ENCODE results near the gene RFX2.
"Not testable (repeated sequence)": the region's sequence is repeated elsewhere in the genome, so short reads cannot be mapped to it uniquely, and the experiment has no call there.

RFX2 gene

DNA sequence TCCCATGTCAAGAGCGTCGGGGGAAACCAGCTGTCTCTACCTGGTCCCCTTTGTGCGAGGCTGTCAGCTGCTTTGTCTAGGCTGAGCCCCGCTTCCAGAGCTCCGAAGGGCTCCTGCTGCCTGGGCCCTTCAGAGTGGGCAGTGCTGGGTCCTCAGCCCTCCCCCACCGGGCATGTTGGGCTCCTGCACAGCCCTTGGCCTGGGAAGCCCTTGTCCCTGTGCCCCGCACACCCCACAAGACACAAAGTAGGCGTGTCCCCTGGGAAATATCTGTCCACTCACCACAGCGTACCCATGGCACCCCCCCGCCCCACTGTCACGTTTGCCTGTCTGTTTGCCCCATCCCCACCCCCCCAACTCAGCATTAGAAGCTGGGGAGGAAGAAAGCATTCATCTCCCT is 92.7 kb downstream of the RFX2 start:
- no peak for DNase-seq (ENCODE audit: extremely low read depth in 1 of 2, low read depth in 1 of 2)

DNA sequence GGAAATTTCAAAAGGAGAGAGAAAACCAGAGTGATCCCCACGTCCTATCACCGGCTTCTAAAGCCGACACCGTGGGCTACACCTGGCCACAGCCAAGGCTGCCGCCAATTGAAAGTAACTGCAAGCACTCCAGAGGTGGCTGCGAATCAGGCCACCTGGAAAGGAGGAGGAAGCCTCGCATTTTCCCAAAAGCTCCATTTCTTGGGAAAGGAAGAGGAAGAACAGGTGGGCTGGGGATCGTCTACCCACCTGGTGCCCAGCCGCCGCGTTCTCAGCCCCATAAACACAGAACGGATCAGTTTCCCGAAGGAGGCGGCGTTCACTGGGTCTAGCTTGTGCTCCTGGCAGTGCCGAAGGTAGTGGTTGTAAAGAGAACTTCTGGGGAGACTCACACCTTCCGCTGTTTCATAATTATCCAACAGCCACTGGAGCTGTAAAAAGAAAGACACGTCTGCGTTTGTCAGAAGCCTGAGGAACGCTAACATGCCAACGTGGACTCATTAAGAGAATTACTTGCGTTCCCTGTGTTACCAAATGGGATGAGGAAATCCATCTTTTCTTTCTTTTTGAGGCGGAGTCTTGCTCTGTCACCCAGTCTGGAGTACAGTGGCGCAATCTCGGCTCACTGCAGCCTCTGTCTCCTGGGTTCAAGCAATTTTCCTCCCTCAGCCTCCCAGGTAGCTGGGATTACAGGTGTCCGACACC is 94.3 kb downstream of the RFX2 start:
- no peak for DNase-seq (ENCODE audit: extremely low read depth in 1 of 2, low read depth in 1 of 2)

DNA sequence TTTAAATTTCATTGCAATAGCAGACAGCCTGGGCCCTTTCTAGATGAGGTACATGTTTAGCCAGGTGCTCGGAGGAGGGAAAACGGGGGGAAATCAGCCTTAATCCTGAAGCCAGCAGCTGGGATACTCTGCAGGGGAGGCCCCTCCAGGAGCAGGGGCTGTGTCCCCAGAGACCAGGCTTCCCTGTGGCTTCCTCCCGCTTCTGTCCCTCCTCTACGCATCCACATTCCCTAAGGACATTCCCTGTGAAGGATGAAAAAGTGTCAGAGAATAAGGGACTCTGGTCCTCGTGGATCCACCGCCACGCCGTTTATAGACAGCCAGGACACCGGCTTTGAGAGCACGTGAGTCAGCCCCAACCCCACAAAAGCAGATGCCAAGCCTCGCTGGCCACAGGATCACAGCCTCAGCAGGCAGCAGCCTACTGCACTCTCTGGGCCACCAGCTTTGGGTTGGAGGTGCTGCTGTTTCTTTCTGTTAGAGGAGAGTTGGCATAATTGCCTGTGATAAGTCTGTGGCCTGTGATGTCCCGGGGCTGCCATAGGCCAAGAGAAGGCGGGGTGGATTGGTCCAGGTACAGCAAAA is 95.7 kb downstream of the RFX2 start:
- no peak for DNase-seq (ENCODE audit: extremely low read depth in 1 of 2, low read depth in 1 of 2)

DNA sequence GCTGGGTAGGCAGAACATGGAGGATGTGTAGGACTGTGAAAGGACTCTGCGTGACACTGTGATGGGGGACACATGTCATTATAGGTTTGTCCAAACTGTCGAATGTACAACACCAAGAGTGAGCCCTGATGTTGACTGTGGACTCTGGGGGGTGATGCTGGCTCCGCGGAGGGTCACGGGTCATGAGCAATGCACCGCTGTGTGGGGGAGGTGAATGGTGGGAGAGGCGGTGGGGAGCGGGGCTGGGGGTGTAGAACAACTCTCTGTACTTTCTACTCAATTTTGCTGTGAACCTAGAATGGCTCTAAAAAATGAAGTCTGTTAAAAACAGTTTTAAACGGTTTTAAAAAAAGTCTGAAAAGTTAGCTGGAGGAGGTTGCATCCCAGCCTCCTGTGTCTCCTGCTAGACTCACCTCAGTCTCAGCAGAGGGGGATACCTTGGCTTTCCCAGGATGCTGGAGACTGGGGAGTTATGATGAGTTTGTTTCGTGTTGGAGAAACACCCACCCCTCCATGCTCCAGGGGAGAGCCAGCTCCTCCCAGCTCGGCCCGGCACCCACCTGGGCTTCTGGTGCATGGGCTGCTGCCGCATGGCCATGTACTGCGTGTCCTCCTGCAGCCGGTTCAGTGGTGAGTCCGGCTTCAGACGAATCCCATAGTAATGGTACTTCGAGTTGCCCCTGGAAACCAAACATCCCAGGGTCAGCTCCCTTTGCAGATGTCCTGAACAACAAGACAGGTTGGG is 97.7 kb downstream of the RFX2 start:
- no peak for DNase-seq (ENCODE audit: extremely low read depth in 1 of 2, low read depth in 1 of 2)

DNA sequence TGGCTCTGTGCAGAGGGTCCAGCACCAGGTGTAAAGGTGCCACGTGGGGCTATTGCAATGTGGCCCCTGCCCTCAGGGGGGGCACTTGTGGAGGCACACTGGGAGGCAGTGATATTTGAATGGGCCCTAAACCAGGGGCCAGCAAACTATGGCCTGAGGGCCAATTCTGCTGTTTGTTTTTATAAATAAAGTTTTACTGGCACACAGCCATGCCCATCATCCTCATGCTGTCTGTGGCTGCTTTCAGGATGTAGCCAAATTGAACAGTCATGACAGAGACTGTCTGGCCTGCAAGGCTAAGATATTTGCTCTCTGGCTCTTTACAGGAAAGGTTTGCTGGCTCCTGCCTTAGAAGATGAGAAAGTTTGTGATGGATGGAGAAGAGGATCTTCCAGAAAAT is 98.5 kb downstream of the RFX2 start:
- no peak for DNase-seq (ENCODE audit: extremely low read depth in 1 of 2, low read depth in 1 of 2)

DNA sequence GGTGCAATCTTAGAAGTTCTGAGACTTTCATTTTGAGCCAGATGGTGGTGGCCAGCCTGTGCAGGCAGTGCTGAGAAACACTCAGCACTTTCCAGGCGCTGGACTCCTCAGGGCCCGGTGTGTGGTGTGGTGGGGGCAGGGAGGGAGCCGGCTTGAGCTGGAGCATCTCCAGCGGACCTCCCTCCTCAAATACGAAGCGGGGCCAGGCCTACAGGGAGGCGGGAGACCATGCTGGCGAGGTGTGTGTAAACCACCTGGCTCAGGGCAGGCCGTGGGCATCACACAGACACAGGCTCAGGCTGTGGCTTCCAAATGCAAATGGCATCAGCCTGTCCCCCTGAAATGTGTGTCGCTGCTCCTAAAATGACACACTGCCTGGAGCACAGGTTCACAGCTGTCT is 99.1 kb downstream of the RFX2 start:
- no peak for DNase-seq (ENCODE audit: extremely low read depth in 1 of 2, low read depth in 1 of 2)

DNA sequence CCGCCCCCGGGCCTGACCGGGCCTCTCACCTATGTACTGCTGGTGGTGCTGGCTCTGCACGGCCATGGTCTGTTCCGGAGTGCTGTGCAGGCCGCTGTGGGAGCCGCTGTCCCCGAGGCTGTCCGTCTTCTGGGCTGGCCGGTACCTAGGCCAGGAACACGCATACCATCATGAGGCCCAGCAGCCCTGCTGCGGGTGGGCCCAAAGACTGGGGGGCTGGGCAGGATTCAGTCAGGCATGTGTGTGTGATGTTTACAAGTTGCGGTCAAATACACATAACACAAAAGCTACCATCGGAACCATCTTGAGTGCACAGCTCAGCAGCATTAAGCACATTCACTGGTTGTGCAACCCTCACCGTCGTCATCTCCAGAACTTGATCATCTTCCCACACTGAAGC is 100.2 kb downstream of the RFX2 start:
- no peak for DNase-seq (ENCODE audit: extremely low read depth in 1 of 2, low read depth in 1 of 2)

DNA sequence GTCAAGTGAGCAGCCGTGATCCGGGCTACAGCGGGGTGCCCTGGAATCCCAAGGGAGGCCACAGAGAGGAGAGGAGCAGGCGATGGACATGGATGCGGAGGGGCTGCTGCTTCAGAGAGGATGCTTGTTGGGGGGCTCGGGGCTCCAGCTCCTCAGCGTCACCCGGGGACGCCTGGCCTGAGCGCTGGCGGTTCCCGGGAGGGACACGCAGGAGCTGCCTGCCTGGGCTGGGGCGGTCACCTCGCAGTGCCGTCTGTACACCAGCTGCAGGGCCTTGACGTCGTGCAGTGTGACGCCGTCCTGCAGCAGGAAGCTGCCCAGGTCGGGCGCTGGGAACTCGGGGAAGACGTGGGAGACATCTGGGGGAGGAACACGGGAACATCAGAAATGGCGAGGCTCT is 102.4 kb downstream of the RFX2 start:
- no peak for DNase-seq (ENCODE audit: extremely low read depth in 1 of 2, low read depth in 1 of 2)

DNA sequence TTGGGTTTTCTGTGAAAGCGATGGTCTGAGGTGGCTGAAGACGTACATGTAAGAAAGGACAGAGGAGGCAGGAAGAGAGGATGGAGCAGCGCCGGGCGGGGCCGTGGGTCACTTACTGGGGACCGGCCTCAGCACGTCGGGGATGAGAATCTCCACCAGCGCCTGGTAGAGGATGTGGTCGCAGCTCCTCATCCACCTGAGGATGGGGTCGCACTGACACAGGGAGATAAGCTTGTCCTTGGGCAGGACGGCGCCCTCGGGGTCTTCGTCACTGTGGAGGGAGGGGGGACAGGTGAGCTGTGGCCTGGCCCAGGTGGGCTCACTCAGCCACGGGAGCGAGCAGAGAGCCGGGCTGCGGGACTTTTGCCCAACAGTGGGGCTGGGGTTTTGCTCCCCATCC is 103.4 kb downstream of the RFX2 start:
- DNase-seq (ENCODE audit: extremely low read depth in 1 of 2, low read depth in 1 of 2), result no peak

DNA sequence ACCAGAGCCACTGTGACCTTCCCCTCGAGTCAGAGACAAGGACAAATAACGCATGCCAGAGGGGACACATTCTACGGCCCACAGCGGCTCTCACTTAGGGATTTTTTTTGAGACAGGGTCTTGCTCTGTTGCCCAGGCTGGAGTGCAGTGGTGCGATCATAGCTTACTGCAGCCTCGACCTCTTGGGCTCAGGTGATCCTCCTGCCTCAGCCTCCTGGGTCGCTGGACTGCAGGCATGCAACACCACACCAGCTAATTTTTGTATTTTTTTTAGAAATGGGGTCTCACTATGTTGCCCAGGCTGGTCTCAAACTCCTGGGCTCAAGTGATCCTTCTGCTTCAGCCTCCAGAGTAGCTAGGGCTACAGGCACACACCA is 104.2 kb downstream of the RFX2 start:
- DNase-seq (ENCODE audit: extremely low read depth in 1 of 2, low read depth in 1 of 2), result not testable (repeated sequence)

DNA sequence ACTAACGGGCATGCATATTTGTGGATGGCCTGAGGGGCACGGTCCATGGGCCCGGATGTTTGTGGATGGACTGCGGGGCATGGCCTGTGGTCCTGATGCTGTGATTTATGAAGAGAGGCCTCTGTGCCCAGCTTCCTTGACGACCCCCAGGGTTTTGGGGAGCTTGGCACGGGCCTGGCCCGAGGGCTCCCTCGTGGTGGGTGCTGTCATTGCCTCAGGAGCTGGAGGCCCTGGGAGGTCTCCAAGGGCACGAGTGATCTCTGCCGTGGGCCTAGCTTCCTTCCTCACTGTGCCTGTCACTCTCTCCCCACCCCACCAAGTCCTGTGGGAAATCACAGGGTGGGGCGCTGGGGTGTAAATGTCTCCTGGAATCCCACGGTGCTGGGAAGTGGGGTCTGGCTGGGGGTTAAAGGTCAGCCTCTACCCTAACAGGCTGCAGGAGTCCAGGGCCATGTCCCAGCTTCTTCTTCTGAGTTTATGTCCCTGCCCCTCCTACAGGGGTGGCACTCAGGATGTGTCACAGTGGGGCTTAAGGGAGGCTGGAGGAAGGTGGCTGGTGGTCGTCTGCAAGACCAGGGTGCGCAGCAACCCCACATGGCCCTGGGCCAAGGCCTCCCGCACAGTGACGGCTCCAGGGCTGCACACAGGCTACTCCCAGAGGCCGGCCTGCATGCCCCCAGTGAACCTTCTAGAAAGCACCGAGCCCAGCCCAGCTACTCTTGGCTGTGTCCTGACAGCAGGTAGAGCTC is 104.8 kb downstream of the RFX2 start:
- DNase-seq (ENCODE audit: extremely low read depth in 1 of 2, low read depth in 1 of 2), result no peak

DNA sequence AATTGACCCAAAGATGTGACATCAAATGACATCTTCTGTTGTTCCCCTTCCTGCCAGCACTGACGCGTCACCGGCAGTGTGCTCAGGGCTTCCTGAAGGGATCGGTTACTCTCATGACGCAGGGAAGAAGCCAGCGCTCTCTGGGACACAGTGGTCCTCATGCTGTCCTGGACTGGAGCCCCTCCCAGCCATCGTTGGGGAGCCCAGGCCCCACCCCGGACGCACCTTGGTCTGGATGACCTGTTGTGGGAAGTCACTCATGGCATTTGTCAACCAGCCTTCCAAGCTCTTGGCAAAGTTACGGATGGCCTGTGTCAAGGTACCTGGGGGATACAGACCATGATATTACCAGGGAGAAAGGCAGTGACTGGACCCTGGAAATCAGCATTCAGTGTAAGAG is 106.3 kb downstream of the RFX2 start:
- no peak for DNase-seq (ENCODE audit: extremely low read depth in 1 of 2, low read depth in 1 of 2)

DNA sequence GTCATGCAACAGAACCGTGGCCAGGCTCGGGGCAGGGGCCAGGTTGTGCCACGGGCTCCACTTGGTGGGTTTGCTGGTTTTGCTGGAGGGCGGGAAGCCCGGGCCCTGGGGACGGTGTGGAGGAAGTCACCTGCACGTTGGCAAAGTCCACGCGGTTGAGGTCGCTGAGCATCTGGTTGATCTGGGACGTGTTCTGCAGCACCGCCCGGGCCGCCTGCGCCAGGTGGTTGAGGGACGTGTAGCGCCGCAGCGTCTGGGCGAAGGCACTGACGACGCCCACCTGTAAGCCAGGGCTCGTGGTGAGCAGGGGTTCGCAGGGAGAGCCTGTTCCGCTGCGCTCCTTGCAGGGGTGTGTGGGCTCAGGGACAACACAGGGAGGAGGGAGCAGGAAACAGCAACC is 107.7 kb downstream of the RFX2 start:
- DNase-seq (ENCODE audit: extremely low read depth in 1 of 2, low read depth in 1 of 2), result no peak

DNA sequence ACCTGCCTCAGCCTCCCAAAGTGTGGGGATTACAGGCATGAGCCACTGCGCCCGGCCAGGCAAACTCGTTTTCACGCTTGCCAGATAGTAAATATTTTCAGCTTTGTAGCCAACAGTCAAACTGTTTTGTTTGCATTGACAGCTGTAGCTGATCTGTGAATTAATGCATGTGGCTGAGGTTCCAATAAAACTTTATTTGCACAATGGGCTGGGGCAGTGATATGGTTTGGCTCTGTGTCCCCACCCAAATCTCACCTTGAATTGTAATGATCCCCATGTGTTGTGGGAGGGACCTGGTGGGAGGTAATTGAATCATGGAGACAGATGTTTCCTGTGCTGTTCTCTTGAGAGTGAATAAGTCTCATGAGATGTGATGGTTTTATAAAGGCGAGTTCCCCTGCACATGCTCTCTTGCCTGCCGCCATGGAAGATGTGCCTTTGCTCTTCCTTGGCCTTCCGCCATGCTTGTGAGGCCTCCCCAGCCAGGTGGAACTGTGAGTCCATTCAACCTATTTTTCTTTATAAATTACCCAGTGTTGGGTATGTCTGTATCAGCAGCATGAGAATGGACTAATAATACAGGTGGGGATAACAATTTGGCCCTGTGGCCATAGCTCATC is 110.0 kb downstream of the RFX2 start:
- DNase-seq (ENCODE audit: extremely low read depth in 1 of 2, low read depth in 1 of 2), result no peak

DNA sequence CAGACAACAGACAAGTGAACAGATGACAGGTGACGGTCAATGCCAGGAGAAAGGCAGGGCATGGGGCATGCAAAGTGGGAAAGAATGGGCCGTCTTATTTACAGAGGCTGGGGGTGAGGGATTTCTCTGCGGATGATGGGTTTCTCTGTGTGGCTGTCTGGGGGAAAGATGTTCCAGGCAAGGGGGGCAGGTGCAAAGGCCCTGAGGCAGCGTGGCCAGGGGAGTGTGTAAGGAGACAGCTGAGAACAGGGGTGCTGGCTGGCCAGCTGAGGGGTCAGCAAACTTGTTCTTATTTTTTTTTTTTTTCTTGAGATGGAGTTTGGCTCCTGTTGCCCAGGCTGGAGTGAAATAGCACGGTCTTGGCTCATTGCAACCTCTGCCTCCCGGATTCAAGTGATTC is 110.6 kb downstream of the RFX2 start:
- DNase-seq (ENCODE audit: extremely low read depth in 1 of 2, low read depth in 1 of 2), result no peak

DNA sequence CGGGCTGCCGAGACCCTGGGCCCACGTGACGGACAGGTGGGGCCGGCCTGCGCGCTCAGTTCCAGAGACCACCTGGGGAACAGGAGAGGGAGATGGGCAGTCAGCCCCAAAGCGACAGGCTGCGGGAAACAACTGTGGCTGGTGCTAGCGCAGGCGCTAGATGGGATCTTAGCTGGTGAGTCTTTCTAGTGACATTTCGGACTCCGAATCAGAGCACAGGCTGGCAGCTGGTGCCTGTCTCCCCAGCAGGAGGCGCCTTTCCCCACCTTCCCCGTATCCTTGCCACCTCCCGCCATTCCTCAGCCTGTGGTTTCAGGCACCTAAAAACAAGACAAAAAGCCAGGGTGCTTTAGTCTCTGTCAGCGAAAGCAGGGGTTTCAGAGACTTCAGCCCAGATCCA is 112.9 kb downstream of the RFX2 start:
- DNase-seq (ENCODE audit: extremely low read depth in 1 of 2, low read depth in 1 of 2), result no peak

DNA sequence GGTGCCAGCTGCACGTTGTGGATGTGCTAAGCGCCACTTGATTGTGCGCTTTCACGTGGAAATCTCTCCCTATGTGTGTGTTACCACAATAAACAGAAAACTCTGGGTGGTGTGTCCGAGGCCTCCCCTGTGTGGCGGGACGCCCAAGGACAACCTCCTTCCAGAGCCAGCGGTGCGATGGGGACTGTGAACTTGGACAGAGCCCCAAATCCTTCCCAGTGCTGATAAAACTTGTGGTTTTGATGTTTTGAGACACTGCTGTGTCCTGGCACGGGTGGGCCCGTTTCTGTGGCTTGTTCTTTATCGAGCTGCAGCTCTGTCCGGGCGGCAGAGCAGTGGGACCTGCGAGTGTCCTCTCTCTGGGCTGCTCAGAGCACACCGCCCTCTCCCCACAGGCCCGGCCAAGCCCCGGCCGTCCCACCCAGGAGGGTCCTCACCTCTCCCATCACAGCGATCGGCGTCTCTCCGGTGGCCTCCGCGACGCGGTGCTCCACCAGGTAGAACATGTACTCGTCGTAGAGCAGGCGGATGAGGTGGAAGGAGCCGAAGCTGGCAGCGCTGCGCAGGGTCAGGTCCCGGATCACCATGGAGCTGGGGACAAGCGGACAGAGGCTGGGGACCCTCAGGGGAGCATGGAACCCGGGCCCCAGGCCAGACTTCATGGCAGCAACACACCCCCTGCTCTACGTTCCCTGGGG is 113.5 kb downstream of the RFX2 start:
- no peak for DNase-seq (ENCODE audit: extremely low read depth in 1 of 2, low read depth in 1 of 2)

DNA sequence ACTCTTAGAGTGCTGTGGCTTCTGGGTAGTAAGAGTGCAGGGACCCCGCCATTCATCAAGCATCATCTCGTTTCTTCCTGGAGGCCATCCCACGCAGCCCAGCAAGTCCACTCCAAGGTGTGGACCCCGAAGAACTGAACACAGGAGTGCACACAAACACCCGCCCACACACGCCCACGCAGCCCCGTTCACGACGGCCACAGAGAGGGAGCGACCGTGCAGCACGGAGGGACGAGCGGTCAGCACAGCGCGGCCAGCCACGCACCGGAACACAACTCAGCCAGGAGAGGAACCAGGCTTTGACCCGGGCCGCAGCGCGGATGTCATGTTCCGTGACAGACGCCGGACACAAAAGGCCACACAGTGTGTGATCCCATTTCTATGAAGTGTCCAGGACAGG is 114.2 kb downstream of the RFX2 start:
- no peak for DNase-seq (ENCODE audit: extremely low read depth in 1 of 2, low read depth in 1 of 2)

DNA sequence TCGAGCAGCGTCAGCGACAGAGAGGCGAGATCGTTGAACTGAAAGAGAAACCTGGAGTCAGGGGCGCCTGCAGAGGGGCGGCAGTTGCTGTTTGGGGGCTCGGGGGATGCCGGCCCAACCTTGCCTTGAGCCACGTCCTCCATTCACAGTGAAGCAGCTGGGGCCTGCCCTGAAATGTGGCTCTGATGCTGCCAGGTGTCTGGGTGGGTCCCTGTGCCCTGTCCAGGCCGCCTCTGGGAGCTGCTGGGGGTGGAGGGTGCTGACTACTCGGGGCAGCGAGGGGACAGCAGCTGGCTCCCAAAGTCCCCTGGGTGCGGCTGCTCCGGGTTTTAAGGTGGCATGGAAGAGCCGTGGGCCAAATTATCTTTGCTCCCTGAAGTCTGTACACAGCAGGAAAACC is 114.7 kb downstream of the RFX2 start:
- no peak for DNase-seq (ENCODE audit: extremely low read depth in 1 of 2, low read depth in 1 of 2)

DNA sequence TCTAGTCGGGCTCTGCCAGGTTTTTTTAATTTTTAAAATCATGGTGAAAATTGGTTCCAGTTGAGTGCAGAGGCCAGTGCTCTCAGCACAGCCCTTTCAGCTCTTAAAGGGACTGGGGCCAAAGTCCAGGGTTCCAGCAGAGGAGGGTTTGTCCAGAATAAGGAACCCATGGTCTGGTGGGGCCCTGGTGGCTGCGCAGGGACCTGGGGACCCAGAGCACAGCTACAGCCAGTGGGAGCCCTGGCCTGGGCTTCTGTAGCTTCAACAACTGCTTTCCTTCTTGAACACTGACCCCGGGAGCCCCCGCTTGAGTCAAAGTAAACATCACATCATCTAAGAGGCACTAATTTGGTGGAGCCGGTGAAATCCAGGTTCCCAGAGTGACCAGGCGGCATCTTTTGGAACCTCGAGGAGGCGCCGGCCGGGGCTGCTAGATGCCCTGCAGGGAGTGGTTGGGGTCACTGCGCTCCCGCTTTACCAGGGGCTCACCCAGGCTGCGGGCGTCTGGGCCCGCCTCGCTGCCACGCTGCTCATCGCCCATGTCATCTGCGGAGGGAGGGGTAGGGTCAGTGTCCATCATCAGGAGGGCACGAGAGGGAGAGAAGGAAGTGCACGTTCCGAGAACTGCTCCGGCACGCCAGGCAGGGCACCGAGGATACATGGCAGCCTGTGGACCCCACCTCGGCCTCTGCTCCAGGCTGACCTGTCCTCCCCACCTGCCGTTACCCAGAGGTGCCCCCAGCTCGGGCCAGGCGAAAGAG is 115.7 kb downstream of the RFX2 start:
- no peak for DNase-seq (ENCODE audit: extremely low read depth in 1 of 2, low read depth in 1 of 2)
